ENCODE measurements around the gene HEXIM2. TPM values are rescaled to one million over a fixed set of nuclear protein-coding genes. Genes with fewer than 3 reads are reported as not detected.
A peak's percentile ranks its signal among the peaks of the same experiment; 100 is the strongest.

The HEXIM2 gene
- total RNA-seq, 1 donor from 2014 or later = 14.9 TPM

DNA sequence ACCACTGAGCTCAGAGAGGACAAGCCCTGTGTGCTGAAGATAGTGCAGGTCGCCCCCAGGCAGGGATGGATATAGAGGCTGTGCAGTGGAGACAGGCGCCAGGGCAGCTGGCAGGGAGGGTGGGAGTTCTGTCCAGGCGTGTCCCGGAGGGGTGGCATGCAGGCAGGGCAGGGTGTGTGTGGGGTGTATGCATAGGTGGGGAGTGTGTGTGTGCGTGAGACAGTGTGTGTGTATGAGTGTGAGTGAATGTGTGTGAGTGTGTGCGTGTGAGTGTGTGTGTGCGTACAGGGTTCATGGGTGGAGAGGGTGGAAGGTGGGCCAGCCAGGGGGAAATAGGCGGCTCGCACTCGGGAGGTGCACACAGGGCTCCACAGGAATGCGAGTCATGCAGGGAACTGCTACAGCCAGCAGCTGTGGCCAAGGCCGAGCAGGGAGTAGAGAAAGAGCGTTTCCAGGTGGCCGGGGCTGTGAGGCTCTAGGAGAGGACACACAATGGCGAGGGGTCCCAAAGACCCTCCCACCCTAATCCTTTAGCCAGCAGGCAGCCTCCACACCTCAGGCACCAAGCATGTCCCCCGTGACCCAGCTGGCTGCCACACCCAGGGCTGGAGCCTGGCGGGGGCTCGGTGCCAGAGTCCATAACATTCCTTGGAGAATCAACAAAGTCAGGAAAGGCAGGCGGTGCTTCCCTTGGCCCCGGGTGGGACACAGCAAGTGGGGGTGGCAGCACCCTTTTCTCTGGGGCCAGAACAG, 34.0 kb upstream of the HEXIM2 start:
- DNase-seq (ENCODE audit: low spot score) = peak; percentile 73

DNA sequence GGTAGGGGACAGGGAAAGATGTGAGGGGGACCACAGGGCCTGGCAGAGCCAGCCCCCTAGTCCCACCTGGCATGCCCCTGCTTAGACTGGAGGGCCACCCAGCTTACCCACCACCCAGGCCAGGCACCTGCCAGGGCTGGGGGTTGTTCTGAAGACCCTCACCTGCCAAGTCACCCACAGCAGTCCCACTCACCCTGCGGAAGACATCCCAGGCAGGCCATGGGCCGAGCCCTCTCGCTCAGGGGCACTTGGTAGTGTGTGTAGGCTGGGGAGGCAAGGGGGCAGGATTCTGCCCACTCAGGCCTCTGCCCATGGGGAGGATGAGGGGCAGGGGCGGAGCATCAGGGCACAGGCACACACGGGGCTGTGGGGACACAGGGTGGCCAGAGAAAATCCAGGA, 33.3 kb upstream of the HEXIM2 start:
- DNase-seq (ENCODE audit: low spot score) = no peak

- DNase-seq (ENCODE audit: low spot score) = no peak
Measured at GRCh38 chr17:45128989-45129388, 32.7 kb upstream of the HEXIM2 start.

DNA sequence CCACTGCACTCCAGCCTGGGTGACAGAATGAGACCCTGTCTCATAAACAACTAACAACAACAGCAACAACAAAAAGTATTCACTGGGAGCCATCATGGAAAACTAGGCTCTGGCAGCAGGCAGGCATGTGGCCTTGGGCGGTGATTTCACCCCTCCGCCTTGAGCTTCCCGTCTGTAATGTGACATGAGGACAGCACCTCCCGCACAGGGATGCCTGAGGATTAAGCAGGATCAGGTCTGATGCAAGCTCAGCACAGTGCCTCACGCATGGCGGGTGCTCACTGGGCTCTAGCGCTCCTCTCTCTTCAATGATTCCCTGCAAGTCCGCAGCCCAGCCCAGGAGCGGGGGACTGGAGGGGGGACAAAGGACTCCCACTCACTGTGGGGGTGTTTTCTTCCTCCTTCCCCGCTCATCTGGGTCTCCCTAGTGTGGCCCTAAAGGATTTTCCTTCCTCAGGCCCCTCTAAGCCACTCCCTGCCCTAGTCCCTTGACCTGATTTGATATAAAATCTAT, 32.2 kb upstream of the HEXIM2 start:
- DNase-seq (ENCODE audit: low spot score) = no peak

- DNase-seq (ENCODE audit: low spot score) = no peak
Measured at GRCh38 chr17:45129940-45130680, 31.6 kb upstream of the HEXIM2 start.

DNA sequence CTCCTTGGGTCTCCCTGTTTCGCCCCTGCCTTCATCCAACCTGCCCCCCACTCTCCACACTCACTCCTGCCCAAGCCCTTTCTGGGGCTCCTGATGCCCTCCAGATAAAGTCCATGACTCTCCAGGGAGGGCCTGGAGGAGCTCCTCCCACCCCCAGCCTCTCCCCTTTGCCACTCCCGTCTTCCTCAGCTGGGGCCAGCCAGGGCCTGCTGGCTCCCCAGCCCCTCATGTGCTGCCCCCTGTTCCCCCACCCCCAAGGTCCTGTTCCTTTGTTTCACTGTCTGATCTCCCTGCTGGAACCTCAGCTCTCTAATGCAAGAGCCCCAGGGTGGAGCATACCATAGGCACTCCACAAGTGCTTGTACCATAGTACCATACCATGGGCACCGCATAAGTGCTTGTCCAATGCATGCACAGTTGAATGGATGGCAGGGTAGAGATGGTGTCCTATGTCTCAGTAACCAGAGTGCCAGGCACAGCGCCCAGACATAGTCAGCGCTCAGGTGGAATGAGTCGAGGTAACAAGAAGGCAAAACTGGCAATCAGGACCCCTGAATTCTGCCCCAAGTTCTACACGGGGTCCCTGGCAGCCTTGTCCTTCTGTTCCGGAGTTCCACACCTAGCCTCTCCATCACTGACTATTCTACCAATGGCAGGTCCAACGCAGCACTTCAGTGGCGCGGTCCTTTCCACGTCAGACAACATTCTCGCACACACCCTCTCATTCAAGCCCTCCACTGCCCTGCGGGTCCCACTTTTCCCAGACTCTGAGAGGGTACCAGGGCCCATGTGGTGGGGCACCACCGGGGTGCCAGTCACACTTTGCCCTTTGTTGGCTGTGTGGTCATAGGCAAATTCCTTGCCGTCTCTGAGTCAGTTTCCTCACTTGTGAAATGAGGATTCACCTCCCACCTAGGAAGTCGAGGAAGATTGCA, 30.7 kb upstream of the HEXIM2 start:
- no peak for DNase-seq (ENCODE audit: low spot score)

- DNase-seq (ENCODE audit: low spot score) = no peak
Measured at GRCh38 chr17:45131616-45132319, 29.9 kb upstream of the HEXIM2 start.

DNA sequence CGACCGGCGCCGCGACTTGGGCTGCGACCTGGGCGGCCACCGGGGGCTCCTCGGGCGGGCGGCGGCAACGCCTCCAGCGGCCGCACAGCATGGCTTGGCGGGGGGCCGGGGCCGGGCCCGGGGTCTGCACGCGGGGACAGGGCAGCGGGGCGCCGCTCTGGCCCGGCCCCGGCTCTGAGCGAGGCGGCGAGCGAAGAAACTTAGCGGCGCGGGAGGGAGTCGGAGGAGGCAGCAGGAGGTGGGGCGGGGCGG, 29.4 kb upstream of the HEXIM2 start, which contains the start of gene PLCD3:
PLCD3 (minus strand) TSS at position 196 of the 252 bp plus-strand sequence; CDS start at position 91, 105 bp downstream.
- DNase-seq (ENCODE audit: low spot score) = no peak

- peak; percentile 87 for DNase-seq (ENCODE audit: low spot score)
Measured at GRCh38 chr17:45132572-45133463, 28.9 kb upstream of the HEXIM2 start.

DNA sequence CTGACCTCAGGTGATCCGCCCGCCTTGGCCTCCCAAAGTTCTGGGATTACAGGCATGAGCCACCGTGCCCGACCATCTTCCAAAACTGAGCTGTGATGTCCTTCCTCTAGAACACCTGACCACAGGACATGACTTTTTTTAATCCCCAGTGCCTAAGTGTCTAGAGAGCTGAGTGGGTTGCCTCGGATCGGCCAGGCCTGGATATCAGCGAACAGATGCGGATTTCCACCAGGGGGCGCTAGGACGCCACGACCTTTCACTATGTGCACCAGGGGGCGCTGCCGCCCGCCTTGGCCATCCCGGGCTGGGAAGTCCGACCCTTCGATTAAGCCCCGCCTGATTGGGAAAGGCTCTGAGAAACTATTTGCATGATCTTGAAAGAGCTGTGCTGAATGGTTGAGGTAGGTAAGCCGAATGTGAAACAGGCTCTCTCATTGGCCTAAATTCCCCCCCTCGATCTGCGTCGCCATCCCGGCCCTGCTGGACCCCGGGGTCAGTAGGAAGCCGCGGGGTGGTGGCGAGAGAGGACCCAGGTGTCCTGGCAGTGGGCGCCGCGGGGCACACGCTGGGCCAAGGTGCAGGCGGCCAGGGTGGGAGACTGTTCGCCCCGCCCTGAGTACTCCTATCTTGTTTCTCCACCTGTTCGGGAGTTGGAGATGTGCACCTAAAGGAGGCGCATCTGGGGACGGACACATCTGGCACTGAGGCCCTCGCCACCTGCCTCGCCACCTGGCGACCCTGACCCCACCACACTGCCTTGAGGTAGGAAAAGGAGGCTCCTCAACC, 26.3 kb upstream of the HEXIM2 start, which contains the start of gene ACBD4:
ACBD4 (plus strand) TSS at position 496 of the 786 bp plus-strand sequence. CDS start 458 bp downstream, outside the sequence.
- DNase-seq (ENCODE audit: low spot score) = peak; percentile 97

GRCh38 chr17:45135978-45136791, 25.5 kb upstream of the HEXIM2 start:
- DNase-seq (ENCODE audit: low spot score) = no peak

- no peak for DNase-seq (ENCODE audit: low spot score)
Measured at GRCh38 chr17:45136846-45137560, 24.7 kb upstream of the HEXIM2 start.

GRCh38 chr17:45137561-45138305, 23.9 kb upstream of the HEXIM2 start:
- peak; percentile 72 for DNase-seq (ENCODE audit: low spot score)

DNA sequence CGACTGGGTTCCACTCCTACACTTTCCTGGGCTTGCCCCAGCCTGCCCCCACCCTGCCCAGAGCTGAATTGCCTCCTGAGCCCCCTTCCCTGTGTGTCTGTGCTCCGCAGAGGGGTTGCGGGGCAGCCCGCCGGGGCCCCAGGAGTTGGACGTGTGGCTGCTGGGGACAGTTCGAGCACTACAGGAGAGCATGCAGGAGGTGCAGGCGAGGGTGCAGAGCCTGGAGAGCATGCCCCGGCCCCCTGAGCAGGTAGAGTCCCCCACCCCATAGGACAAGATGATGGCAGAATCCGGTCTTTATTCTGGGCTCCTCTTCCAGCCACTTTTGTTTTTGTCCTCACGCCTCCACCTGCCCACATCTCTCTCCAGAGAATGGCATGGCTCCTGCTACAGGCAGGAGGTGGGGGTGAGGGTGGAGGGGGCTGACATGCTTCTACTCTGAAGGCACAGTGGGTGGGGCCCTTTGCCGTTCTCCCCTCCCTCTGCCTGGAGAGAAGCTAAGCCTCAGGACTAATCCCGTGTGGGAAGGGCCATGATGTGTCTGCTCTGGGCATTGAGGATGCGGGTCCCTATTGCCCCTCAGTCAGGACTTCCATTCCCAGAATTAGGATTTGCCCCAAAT, 22.7 kb upstream of the HEXIM2 start:
- DNase-seq (ENCODE audit: low spot score) = no peak

- DNase-seq (ENCODE audit: low spot score) = no peak
Measured at GRCh38 chr17:45139533-45139920, 22.1 kb upstream of the HEXIM2 start.

GRCh38 chr17:45143094-45143670, 18.5 kb upstream of the HEXIM2 start:
- DNase-seq (ENCODE audit: low spot score) = no peak

Measured in mucosa of gallbladder (tissue), 1 donor.